Heart right ventricle (tissue), 16 donors: ENCODE results near the gene SEC31B. TPM values are rescaled to one million over a fixed set of nuclear protein-coding genes. Genes with fewer than 3 reads are reported as not detected.

Experiments used
- ATAC-seq, 8 donors: fragments of 200-7000 bp; cut with Tn5 transposase; one replicate each; pipeline ENCODE4 v1.9.1; 2020; ENCODE audit warnings: mild to moderate bottlenecking in 8 of 8, moderate library complexity in 8 of 8, moderate number of reproducible peaks in 1 of 8
- DNase-seq, 2 donors: peaks; one replicate each; pipeline ENCODE4 v3.0.0-alpha.2; 2020
- H3K27ac ChIP-seq, 10 donors: fragments of 200-600 bp; sonication (generic) in 2 of 10; one replicate each; pipeline versions ENCODE4 v1.5.0 to v1.8.0; 2020 to 2022; ENCODE audit warnings: mild to moderate bottlenecking in 3 of 10
- H3K27me3 ChIP-seq, 7 donors: fragments of 200-600 bp; one replicate each; pipeline ENCODE4 v1.8.0; 2021 to 2022; ENCODE audit warnings: mild to moderate bottlenecking in 2 of 7
- H3K36me3 ChIP-seq, 9 donors: fragments of 200-600 bp; sonication (generic) in 1 of 9; one replicate each; pipeline versions ENCODE4 v1.5.0 to v1.8.0; 2020 to 2022; ENCODE audit warnings: mild to moderate bottlenecking in 2 of 9
- H3K4me1 ChIP-seq, 9 donors: fragments of 200-600 bp; sonication (generic) in 1 of 9; one replicate each; pipeline versions ENCODE4 v1.5.0 to v1.8.0; 2020 to 2022; ENCODE audit warnings: mild to moderate bottlenecking in 4 of 9
- H3K4me3 ChIP-seq, 10 donors: fragments of 200-600 bp; sonication (generic) in 2 of 10; one replicate each; pipeline versions ENCODE4 v1.5.0 to v1.8.0; 2020 to 2022; ENCODE audit warnings: mild to moderate bottlenecking in 7 of 10, moderate library complexity in 2 of 10
- H3K9me3 ChIP-seq, 11 donors: fragments of 200-600 bp in 10 of 11; sonication (generic) in 2 of 11; one replicate each; pipeline versions ENCODE4 v1.5.0 to v1.8.0; 2013 to 2022; ENCODE audit warnings: mild to moderate bottlenecking in 2 of 11, control low read depth in 1 of 11, moderate library complexity in 1 of 11
- WGBS, 2 donors: extraction: QIAGEN DNeasy Blood & Tissue Kit; methylation state at CpG; one replicate each; pipeline ENCODE4 v1.1.7; 2013; ENCODE audit warnings: inconsistent platforms in 1 of 2; 5-methylcytosine and 5-hydroxymethylcytosine counted together
- intact Hi-C, 10 donors: fragments of 100-400 bp; cut with DNase I; formaldehyde crosslinking; loops; one replicate each; pipeline versions ENCODE4 v1.11.1 to v1.14.2; 2022
- polyA plus RNA-seq, 2 donors: library from polyadenylated mRNA; stranded (reverse); fragments of 200-250 nt; gene quantifications; one replicate each; pipeline ENCODE4 v1.2.3, GENCODE V29; 2013
- total RNA-seq, 10 donors: library from RNA; stranded (reverse); fragmentation: NEBNext Ultra II Directional in 3 of 10; extraction: Animal tissue kit (Norgen Biotek cat#: 25700) in 3 of 10; gene quantifications; one replicate each; pipeline versions ENCODE4 v1.2.1 to v1.2.4, GENCODE V29; 2021 to 2023
- TF ChIP-seq, protein P1 (sequence below), 9 donors: fragments of 200-600 bp; sonication (generic) in 2 of 9; IDR thresholded peaks; one replicate each; pipeline versions ENCODE4 v1.5.0 to v1.8.0; 2021 to 2022; ENCODE audit warnings: antibody characterized with exemption in 9 of 9, mild to moderate bottlenecking in 5 of 9, moderate library complexity in 1 of 9
- donor health status: Arrhythmogenic right ventricular cardiomyopathy.
- donor health status: ischemic (EF 13 %, LVEDD 7.1; RV severe dilation, severe dysfunction).
- donor health status: healthy with polysubstance abuse.
- donor health status: DM: no; HTN: yes; CAD: no.
- donor health status: DM: no; HTN: no; CAD: no.
- donor health status: ischemic (EF 25% LVEDD 6.9; RV normal size, moderate dysfunction).
- donor health status: ischemic (EF 25% LVEDD 5.7; RV mildly dilated, moderate dysfunction).
- donor health status: healthy.
- donor health status: DM: yes; HTN: yes; CAD: no.
- donor health status: Ischemic cardiomyopathy.
- donor health status: ischemic (EF 35%, LVEDD 5.7; RV mildly dilated, moderate dysfunction).
- donor health status: nonischemic (EF 11% LVEDD 7.7; RV severe dilation, severe dysfunction).
- donor health status: DM: yes; HTN: yes; CAD: no.
- donor health status: PGD.
- donor health status: ischemic (EF 29% LVEDD 5.4; RV normal size, mild dysfunction).
- donor health status: nonischemic (EF 23%, LVEDD 6.1; RV moderate dilation, normal function).

Gene SEC31B
- total and polyA plus RNA-seq, 12 donors = 2.7 to 28.2 (median 8.3) TPM

DNA sequence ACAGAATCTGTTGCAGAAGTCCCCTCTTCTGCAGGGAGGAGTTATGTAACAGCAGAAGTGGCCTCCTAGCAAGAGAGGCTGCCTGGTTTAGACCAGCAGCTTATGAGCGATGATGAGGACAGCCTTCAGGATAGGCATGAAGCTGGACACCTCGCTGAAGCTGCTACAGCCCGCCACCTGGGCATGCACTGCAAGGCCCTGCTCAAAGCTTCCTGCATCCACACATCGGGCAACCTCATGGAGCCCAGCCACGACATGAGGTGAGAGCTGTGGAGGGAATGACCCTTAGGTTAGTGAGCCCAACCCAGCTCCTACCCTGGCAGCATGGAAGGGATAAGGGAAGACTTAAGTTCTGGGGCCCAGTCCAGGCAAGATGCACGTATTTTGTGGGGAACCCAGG is 32.1 kb downstream of the SEC31B start:
- H3K4me3 ChIP-seq = no peak overlapping the region
- ATAC-seq (no peak), DNase-seq (no peak)
- no peak overlapping the region for H3K27ac ChIP-seq
- WGBS, 2 donors = 91 to 93% methylated on average over 6 of the region's 6 CpGs
- no peaks in the 10 kb centered on the region for H3K9me3 ChIP-seq
- TF ChIP-seq, protein P1, sequence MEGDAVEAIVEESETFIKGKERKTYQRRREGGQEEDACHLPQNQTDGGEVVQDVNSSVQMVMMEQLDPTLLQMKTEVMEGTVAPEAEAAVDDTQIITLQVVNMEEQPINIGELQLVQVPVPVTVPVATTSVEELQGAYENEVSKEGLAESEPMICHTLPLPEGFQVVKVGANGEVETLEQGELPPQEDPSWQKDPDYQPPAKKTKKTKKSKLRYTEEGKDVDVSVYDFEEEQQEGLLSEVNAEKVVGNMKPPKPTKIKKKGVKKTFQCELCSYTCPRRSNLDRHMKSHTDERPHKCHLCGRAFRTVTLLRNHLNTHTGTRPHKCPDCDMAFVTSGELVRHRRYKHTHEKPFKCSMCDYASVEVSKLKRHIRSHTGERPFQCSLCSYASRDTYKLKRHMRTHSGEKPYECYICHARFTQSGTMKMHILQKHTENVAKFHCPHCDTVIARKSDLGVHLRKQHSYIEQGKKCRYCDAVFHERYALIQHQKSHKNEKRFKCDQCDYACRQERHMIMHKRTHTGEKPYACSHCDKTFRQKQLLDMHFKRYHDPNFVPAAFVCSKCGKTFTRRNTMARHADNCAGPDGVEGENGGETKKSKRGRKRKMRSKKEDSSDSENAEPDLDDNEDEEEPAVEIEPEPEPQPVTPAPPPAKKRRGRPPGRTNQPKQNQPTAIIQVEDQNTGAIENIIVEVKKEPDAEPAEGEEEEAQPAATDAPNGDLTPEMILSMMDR (IDR thresholded peaks at IDR 0.05) = no peak
- H3K36me3 ChIP-seq = peaks cover 0 to 81% (median 18%) of the 10 kb centered on the region in 9 donors
- intact Hi-C loops = no loop called here
- peaks cover 0 to 7% (median 5%) of the 10 kb centered on the region in 9 donors for H3K4me1 ChIP-seq
- peaks cover 0 to 10% (median 0%) of the 10 kb centered on the region in 7 donors for H3K27me3 ChIP-seq

DNA sequence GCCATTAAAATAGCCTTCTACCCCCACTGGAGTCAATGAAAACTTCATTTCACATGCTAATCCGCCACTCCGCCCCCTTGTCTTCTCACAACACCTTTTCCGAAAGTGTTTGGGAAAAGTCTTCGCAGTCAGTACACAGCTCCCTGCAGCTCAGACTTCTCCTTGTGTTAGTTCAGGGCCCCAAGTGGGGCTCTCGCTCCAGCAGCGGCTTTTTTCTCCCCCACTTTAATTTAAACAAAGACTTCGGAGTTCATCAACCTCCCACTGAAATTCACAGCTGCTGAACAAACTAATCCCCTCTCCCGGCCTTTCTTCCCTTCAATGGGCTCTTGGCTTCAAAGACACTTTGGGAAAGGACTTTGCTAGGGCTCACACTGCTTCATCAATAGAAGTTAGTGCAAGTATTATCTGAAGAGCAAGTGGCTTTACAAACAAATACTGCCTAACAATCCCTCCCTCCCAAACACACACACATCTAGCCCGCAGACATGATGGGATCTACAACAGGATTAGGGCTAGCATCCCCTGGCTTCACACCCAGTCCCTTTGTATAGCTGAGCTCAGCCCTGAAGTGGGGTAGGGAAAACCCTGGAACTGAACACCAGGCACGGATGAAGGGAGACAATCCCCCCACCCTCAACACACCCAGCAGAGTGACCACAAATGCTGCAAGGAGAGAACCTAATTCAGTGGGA is 33.7 kb downstream of the SEC31B start:
- Histone ChIP-seq H3K27ac (no peak overlapping the region), H3K4me1 (peaks cover 0 to 20% (median 14%) of the 10 kb centered on the region in 9 donors), H3K4me3 (no peak overlapping the region), H3K9me3 (no peaks in the 10 kb centered on the region), H3K27me3 (peaks cover 0 to 25% (median 4%) of the 10 kb centered on the region in 7 donors), H3K36me3 (peaks cover 0 to 67% (median 18%) of the 10 kb centered on the region in 9 donors)
- ATAC-seq (no peak), DNase-seq (no peak)
- TF ChIP-seq, protein P1 (IDR thresholded peaks at IDR 0.05) = no peak
- WGBS, 2 donors = 89 to 95% methylated on average over 10 of the region's 10 CpGs
- intact Hi-C loops = no loop called here

DNA sequence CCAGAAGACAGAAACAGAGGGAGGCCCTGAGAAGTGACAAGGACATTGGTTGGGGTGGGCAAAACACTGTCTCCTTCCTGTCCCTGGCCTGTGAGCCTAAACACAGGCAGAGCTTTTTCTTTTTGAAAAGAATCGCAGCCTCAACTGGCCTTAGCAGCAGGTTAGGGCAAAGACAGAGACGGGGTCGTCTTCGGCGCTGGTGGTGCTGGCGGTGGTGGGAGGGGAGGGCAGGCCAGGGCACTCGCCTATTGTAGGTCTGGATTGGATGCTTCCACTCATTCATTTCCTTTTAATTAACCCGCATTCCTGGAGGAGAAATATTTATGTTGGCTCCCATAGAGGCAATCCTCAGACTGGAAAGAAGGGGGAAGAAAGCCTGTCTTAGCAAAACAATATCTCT is 34.3 kb downstream of the SEC31B start:
- Histone ChIP-seq H3K27ac (no peak overlapping the region), H3K4me1 (peaks cover 0 to 20% (median 14%) of the 10 kb centered on the region in 9 donors), H3K9me3 (no peaks in the 10 kb centered on the region), H3K4me3 (no peak overlapping the region), H3K36me3 (peaks cover 0 to 62% (median 18%) of the 10 kb centered on the region in 9 donors), H3K27me3 (peaks cover 0 to 31% (median 9%) of the 10 kb centered on the region in 7 donors)
- intact Hi-C loops = no loop called here
- DNase-seq (no peak), ATAC-seq (no peak)
- TF ChIP-seq, protein P1 (IDR thresholded peaks at IDR 0.05) = no peak
- WGBS, 2 donors = 65 to 74% methylated on average over 8 of the region's 8 CpGs

DNA sequence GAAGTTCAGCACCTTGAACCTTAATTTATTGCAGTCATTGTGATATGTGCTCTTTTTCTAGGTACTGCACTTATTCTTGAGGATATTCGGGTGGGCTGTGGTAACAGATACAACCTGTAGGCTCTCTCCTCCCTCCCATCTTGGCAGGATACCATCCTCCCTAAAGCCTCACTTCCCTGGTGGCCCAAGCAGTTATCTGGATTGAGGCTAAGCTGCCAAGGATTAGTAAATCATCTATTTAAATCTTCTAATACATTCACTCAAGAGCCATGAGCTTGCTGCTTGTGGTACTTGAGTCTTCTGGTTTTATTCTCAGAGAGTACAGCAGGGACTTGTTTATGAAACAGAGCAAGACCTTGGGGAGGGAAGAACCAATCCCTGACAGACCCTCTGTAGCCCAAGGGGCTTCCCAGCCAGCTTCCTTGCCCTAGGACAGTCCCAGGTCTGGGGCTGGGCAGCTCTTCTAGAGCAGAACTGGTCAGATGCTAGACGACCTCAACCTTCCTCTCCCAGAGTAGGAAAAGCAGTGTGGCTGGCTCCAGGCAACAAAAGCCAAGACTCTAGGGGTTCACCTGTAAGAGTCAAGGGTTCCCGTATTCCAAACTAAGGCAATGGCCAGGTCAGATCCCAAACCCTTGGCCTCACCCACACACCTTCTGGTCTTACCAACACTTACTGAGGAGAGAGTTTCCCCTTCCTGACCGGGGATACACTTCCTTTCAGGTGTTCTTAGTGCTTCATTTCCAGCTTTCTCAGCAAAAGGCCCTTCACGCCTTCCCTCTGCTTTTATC is 35.6 kb downstream of the SEC31B start:
- peaks cover 3 to 44% (median 22%) of the 10 kb centered on the region in 7 donors for H3K27me3 ChIP-seq
- ATAC-seq (no peak), DNase-seq (no peak)
- peaks cover 0 to 20% (median 14%) of the 10 kb centered on the region in 9 donors for H3K4me1 ChIP-seq
- peaks cover 0 to 49% (median 10%) of the 10 kb centered on the region in 9 donors for H3K36me3 ChIP-seq
- intact Hi-C loops = no loop called here
- no peak overlapping the region for H3K4me3 ChIP-seq
- TF ChIP-seq, protein P1 (IDR thresholded peaks at IDR 0.05) = no peak
- 81 to 86% methylated on average over 5 of the region's 5 CpGs for WGBS, 2 donors
- no peak overlapping the region for H3K27ac ChIP-seq
- H3K9me3 ChIP-seq = no peaks in the 10 kb centered on the region
